ENCODE results near the gene PTEN.

DNA sequence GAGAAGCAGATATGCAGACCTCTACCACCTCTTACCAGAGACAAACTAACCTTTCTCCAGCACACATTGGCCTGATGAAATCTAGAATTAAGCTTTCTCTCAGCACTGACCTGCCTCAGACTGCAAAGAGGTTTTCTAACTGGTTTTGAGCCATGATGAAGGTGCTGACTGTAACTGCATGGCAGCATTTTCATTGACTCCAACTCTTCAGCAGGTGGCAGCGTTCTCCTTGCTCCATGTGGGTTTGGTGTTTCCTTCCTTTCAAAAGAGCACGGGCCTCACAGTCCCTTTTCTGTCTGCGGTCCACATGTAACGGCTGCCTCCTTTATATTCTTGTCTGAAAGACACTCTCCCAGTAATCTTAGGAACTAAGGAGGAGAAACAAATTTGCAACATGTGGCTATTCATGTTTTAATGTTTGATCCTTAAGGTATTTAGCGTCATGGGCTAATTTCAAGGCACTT is 12.7 kb upstream of the PTEN start:
- TF ChIP-seq, protein P1, sequence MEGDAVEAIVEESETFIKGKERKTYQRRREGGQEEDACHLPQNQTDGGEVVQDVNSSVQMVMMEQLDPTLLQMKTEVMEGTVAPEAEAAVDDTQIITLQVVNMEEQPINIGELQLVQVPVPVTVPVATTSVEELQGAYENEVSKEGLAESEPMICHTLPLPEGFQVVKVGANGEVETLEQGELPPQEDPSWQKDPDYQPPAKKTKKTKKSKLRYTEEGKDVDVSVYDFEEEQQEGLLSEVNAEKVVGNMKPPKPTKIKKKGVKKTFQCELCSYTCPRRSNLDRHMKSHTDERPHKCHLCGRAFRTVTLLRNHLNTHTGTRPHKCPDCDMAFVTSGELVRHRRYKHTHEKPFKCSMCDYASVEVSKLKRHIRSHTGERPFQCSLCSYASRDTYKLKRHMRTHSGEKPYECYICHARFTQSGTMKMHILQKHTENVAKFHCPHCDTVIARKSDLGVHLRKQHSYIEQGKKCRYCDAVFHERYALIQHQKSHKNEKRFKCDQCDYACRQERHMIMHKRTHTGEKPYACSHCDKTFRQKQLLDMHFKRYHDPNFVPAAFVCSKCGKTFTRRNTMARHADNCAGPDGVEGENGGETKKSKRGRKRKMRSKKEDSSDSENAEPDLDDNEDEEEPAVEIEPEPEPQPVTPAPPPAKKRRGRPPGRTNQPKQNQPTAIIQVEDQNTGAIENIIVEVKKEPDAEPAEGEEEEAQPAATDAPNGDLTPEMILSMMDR (tag by site-specific recombination; IDR thresholded peaks at IDR 0.05) = peak; percentile 59; the same call in 1 of the 2 replicates
- no peak for TF ChIP-seq ZNF274 (IDR thresholded peaks at IDR 0.05; ENCODE audit: low read length)
- TF ChIP-seq ZNF274 (tag by site-specific recombination; IDR thresholded peaks at IDR 0.05; ENCODE audit: borderline replicate concordance) = no peak
- TF ChIP-seq, protein P2, sequence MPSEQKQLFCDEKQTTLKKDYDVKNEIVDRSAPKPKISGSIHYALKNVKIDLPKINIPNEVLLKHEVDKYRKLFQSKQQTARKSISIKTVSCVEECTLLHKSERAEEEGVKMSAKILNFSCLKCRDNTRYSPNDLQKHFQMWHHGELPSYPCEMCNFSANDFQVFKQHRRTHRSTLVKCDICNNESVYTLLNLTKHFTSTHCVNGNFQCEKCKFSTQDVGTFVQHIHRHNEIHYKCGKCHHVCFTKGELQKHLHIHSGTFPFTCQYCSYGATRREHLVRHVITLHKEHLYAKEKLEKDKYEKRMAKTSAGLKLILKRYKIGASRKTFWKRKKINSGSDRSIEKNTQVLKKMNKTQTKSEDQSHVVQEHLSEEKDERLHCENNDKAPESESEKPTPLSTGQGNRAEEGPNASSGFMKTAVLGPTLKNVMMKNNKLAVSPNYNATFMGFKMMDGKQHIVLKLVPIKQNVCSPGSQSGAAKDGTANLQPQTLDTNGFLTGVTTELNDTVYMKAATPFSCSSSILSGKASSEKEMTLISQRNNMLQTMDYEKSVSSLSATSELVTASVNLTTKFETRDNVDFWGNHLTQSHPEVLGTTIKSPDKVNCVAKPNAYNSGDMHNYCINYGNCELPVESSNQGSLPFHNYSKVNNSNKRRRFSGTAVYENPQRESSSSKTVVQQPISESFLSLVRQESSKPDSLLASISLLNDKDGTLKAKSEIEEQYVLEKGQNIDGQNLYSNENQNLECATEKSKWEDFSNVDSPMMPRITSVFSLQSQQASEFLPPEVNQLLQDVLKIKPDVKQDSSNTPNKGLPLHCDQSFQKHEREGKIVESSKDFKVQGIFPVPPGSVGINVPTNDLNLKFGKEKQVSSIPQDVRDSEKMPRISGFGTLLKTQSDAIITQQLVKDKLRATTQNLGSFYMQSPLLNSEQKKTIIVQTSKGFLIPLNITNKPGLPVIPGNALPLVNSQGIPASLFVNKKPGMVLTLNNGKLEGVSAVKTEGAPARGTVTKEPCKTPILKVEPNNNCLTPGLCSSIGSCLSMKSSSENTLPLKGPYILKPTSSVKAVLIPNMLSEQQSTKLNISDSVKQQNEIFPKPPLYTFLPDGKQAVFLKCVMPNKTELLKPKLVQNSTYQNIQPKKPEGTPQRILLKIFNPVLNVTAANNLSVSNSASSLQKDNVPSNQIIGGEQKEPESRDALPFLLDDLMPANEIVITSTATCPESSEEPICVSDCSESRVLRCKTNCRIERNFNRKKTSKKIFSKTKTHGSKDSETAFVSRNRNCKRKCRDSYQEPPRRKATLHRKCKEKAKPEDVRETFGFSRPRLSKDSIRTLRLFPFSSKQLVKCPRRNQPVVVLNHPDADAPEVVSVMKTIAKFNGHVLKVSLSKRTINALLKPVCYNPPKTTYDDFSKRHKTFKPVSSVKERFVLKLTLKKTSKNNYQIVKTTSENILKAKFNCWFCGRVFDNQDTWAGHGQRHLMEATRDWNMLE (tag by site-specific recombination; conservative IDR thresholded peaks at IDR 0.05; ENCODE audit: low read depth) = no peak
- TF ChIP-seq YY1 (tag by site-specific recombination; IDR thresholded peaks at IDR 0.05) = no peak
- TF ChIP-seq ZNF785 (tag by site-specific recombination; IDR thresholded peaks at IDR 0.05) = no peak

All from HEK293 (cell line).